Ovary (tissue), 9 donors: ENCODE results near the gene TSC2. TPM values are rescaled to one million over a fixed set of nuclear protein-coding genes. Genes with fewer than 3 reads are reported as not detected.
"Not testable (repeated sequence)": the region's sequence is repeated elsewhere in the genome, so short reads cannot be mapped to it uniquely, and the experiment has no call there.

Source experiments
- DNase-seq, 5 donors: peaks; one replicate each; pipeline ENCODE4 v3.0.0-alpha.2; 2019 to 2020
- H3K27ac ChIP-seq, 2 donors: fragments of 200-600 bp; one replicate each; pipeline versions ENCODE4 v1.5.1 to v1.8.0; 2019 to 2022
- H3K27me3 ChIP-seq: fragments of 200-600 bp; one replicate; pipeline ENCODE4 v1.8.0; 2022
- H3K36me3 ChIP-seq: fragments of 200-600 bp; sonication (generic); one replicate; pipeline ENCODE4 v1.5.1; 2019
- H3K4me1 ChIP-seq: one replicate; pipeline ENCODE4 v1.8.1; 2013; ENCODE audit warnings: mild to moderate bottlenecking, moderate library complexity; ENCODE audit not compliant: insufficient read depth
- H3K4me3 ChIP-seq: fragments of 200-600 bp; sonication (generic); one replicate; pipeline ENCODE4 v1.5.1; 2017
- H3K9me3 ChIP-seq, 2 donors: fragments of 200-600 bp in 1 of 2; sonication (generic) in 1 of 2; one replicate each; pipeline versions ENCODE4 v1.5.1 to v1.8.1; 2013 to 2019; ENCODE audit warnings: mild to moderate bottlenecking in 1 of 2, moderate library complexity in 1 of 2
- EP300 ChIP-seq: sonication (generic); formaldehyde crosslinking; IDR thresholded peaks from one replicate; pipeline ENCODE4 v1.6.1; 2017; ENCODE audit warnings: antibody characterized with exemption
- POLR2A ChIP-seq: fragments of 450-650 bp; IDR thresholded peaks from one replicate; pipeline ENCODE4 v1.6.1; 2017; ENCODE audit warnings: antibody characterized with exemption, mild to moderate bottlenecking, moderate library complexity
- WGBS, 3 donors: extraction: QIAGEN DNeasy Blood & Tissue Kit in 1 of 3; methylation state at CpG; one replicate each; pipeline versions ENCODE4 v1.1.5 to v1.1.7; 2013 to 2017; 5-methylcytosine and 5-hydroxymethylcytosine counted together
- intact Hi-C, 4 donors: fragments of 100-400 bp; cut with DNase I; formaldehyde crosslinking; loops; one replicate each; pipeline versions ENCODE4 v1.11.0 to v1.15.1; 2022 to 2023
- microRNA counts: library from miRNA; unstranded; fragments of <30 nt; microRNA quantifications from one replicate; lab custom pipeline; 2016
- microRNA-seq, 3 donors: library from miRNA; unstranded; fragments of <30 nt; microRNA quantifications; one replicate each; pipeline versions ENCODE4 to v1.2.0, GENCODE V29; 2019 to 2020
- polyA plus RNA-seq, 2 donors: library from polyadenylated mRNA; stranded (reverse); fragments of 200-250 nt in 1 of 2; fragments of 350-450 nt in 1 of 2; fragmentation: Illumina TruSeq in 1 of 2; extraction: RNeasy Lipid Tissue Mini Kit (QIAGEN cat#74804) in 1 of 2; gene quantifications; one replicate each; pipeline ENCODE4 v1.2.3, GENCODE V29; 2013 to 2014
- small RNA-seq: library from RNA; depleted of rRNA; stranded (forward); fragments of <200 nt; gene quantifications from one replicate; pipeline ENCODE3, GENCODE V24; 2016
- total RNA-seq, 7 donors: library from RNA; depleted of rRNA in 2 of 7; stranded (reverse); fragments of >200 nt in 2 of 7; fragmentation: NEBNext Ultra II Directional in 3 of 7; extraction: Animal tissue kit (Norgen Biotek cat#: 25700) in 3 of 7; gene quantifications; one replicate each; pipeline versions ENCODE4 v1.1.0 to v1.2.4, GENCODE V29; 2016 to 2023
- donor health status: DM: no; HTN: no; CAD: no; lungs with moderate emphysema.
- donor health status: DM: no; HTN: no; CAD: no.
- donor health status: Bipolar disorder and iron deficiency.
- donor health status: DM: yes; HTN: yes; CAD: no.
- donor health status: DM: no; HTN: no; CAD: no.
- donor health status: DM: yes; HTN: yes; CAD: no.

The TSC2 gene
- total and polyA plus RNA-seq, 9 donors = 47.0 to 150 (median 96.0) TPM

GRCh38 chr16:2135770-2136490 is 88.1 kb downstream of the TSC2 start, which contains the start of gene PKD1:
PKD1 (minus strand) TSS chr16:2135898; CDS start chr16:2135689, 209 bp downstream.
- not testable (repeated sequence) for H3K9me3 ChIP-seq, H3K36me3 ChIP-seq, H3K27me3 ChIP-seq, H3K4me1 ChIP-seq
- peak within 1 kb of the TSS in 1 of 2 donors; percentile 55 for H3K27ac ChIP-seq
- intact Hi-C loops = loop anchor here in 1 of 4 donors (10.0 kb wide), 1 partner anchor 61 kb away; no protein-coding TSS in a partner anchor
- peak; percentile 97 to 100 (median 99) for DNase-seq
- peak within 1 kb of the TSS; percentile 65 for H3K4me3 ChIP-seq
- TF ChIP-seq POLR2A (peak; percentile 19), EP300 (peak; percentile 47)
- WGBS, 3 donors = 0 to 1% (median 0%) methylated on average over 21 to 63 of the region's 81 CpGs

MicroRNAs within 50 kb of the gene (microRNA counts, 767-probe panel; counts per million panel counts)
- microRNA hsa-miR-1225-3p (lab: Ali Mortazavi, UCI) = 530 counts per million, percentile 78 among the panel's probes with 10 or more counts
- microRNA hsa-miR-1225-5p (lab: Ali Mortazavi, UCI) = 530 counts per million, percentile 78 among the panel's probes with 10 or more counts
- 530 counts per million, percentile 78 among the panel's probes with 10 or more counts for microRNA hsa-miR-3180 (lab: Ali Mortazavi, UCI)
- 530 counts per million, percentile 78 among the panel's probes with 10 or more counts for microRNA hsa-miR-4516 (lab: Ali Mortazavi, UCI)

Small RNA genes lying within 50 kb of the gene (microRNA-seq; reads per million reads assigned to microRNA genes)
- gene MIR1225 (0.18 to 1.1 (median 0.38) reads per million in 3 donors), gene MIR3180-5 (0 reads per million in 3 donors), gene MIR4516 (0 to 0.16 (median 0) reads per million in 3 donors), gene MIR6511B1 (0 reads per million in 3 donors)

Small RNA genes lying within 50 kb of the gene (small RNA-seq; reads per million reads assigned to genes)
- gene MIR1225 = 0.35 reads per million
- not detected for gene MIR3180-5
- gene MIR4516 = not detected
- gene RF00019 = not detected
- not detected for gene RN7SL219P

Other genes with a start within 250 kb of the TSC2 start
- 10 to 100 TPM; 22.8 to 70.2 (median 37.0) TPM for gene HAGH, start 221.2 kb upstream of the TSC2 start, total RNA-seq
- 10 to 100 TPM in 1 of 2 donors, 1 to 10 TPM in 1; 7.7 to 38.2 TPM for gene HAGH, start 221.2 kb upstream of the TSC2 start, polyA plus RNA-seq
- 10 to 100 TPM; 11.0 to 22.1 (median 16.8) TPM for gene FAHD1, start 220.8 kb upstream of the TSC2 start, total RNA-seq
- 10 to 100 TPM; 11.0 to 14.0 TPM for gene FAHD1, start 220.8 kb upstream of the TSC2 start, polyA plus RNA-seq
- gene MEIOB, start 175.8 kb upstream of the TSC2 start, total RNA-seq = under 1 TPM in 2 of 7 donors, not detected in 5; 0.23 to 0.24 TPM
- gene MEIOB, start 175.8 kb upstream of the TSC2 start, polyA plus RNA-seq = under 1 TPM; 0.24 to 0.27 TPM
- 1 to 10 TPM in 1 of 7 donors, under 1 TPM in 1, not detected in 5; 0.69 to 1.8 TPM for gene HS3ST6, start 129.6 kb upstream of the TSC2 start, total RNA-seq
- not detected for gene HS3ST6, start 129.6 kb upstream of the TSC2 start, polyA plus RNA-seq
- 10 to 100 TPM; 12.2 to 27.5 (median 21.9) TPM for gene MSRB1, start 104.8 kb upstream of the TSC2 start, total RNA-seq
- gene MSRB1, start 104.8 kb upstream of the TSC2 start, polyA plus RNA-seq = 10 to 100 TPM in 1 of 2 donors, 1 to 10 TPM in 1; 6.7 to 31.1 TPM
- gene RPL3L, start 93.3 kb upstream of the TSC2 start, total RNA-seq = not detected
- gene RPL3L, start 93.3 kb upstream of the TSC2 start, polyA plus RNA-seq = not detected
- 100 to 1,000 TPM in 3 of 7 donors, 10 to 100 TPM in 4; 81.5 to 133 (median 95.4) TPM for gene NDUFB10, start 88.4 kb upstream of the TSC2 start, total RNA-seq
- gene NDUFB10, start 88.4 kb upstream of the TSC2 start, polyA plus RNA-seq = 100 to 1,000 TPM; 152 to 176 TPM
- gene RPS2, start 83.2 kb upstream of the TSC2 start, total RNA-seq = 1,000 to 10,000 TPM; 2,694 to 4,021 (median 3,788) TPM
- gene RPS2, start 83.2 kb upstream of the TSC2 start, polyA plus RNA-seq = 1,000 to 10,000 TPM; 1,606 to 4,743 TPM
- under 1 TPM in 1 of 7 donors, not detected in 6; 0.32 TPM for gene RNF151, start 81.1 kb upstream of the TSC2 start, total RNA-seq
- not detected for gene RNF151, start 81.1 kb upstream of the TSC2 start, polyA plus RNA-seq
- 10 to 100 TPM; 28.9 to 48.0 (median 31.0) TPM for gene TBL3, start 75.9 kb upstream of the TSC2 start, total RNA-seq
- 10 to 100 TPM in 1 of 2 donors, 1 to 10 TPM in 1; 2.1 to 40.6 TPM for gene TBL3, start 75.9 kb upstream of the TSC2 start, polyA plus RNA-seq
- 1 to 10 TPM in 1 of 7 donors, under 1 TPM in 3, not detected in 3; 0.36 to 1.3 (median 0.66) TPM for gene NOXO1, start 66.5 kb upstream of the TSC2 start, total RNA-seq
- under 1 TPM in 1 of 2 donors, not detected in 1; 0.48 TPM for gene NOXO1, start 66.5 kb upstream of the TSC2 start, polyA plus RNA-seq
- 10 to 100 TPM; 10.6 to 18.5 (median 14.0) TPM for gene GFER, start 63.8 kb upstream of the TSC2 start, total RNA-seq
- 10 to 100 TPM in 1 of 2 donors, 1 to 10 TPM in 1; 6.1 to 16.8 TPM for gene GFER, start 63.8 kb upstream of the TSC2 start, polyA plus RNA-seq
- 1 to 10 TPM in 4 of 7 donors, under 1 TPM in 3; 0.50 to 4.0 (median 1.1) TPM for gene SYNGR3, start 58.0 kb upstream of the TSC2 start, total RNA-seq
- gene SYNGR3, start 58.0 kb upstream of the TSC2 start, polyA plus RNA-seq = under 1 TPM; 0.42 to 0.75 TPM
- 10 to 100 TPM; 25.8 to 44.5 (median 30.3) TPM for gene ZNF598, start 38.2 kb upstream of the TSC2 start, total RNA-seq
- 10 to 100 TPM in 1 of 2 donors, under 1 TPM in 1; 0.95 to 26.7 TPM for gene ZNF598, start 38.2 kb upstream of the TSC2 start, polyA plus RNA-seq
- gene NPW, start 28.2 kb upstream of the TSC2 start, total RNA-seq = 1 to 10 TPM in 1 of 7 donors, under 1 TPM in 2, not detected in 4; 0.46 to 1.1 (median 0.78) TPM
- gene NPW, start 28.2 kb upstream of the TSC2 start, polyA plus RNA-seq = under 1 TPM in 1 of 2 donors, not detected in 1; 0.17 TPM
- 100 to 1,000 TPM in 1 of 7 donors, 10 to 100 TPM in 6; 25.0 to 118 (median 78.7) TPM for gene NHERF2, start 21.1 kb upstream of the TSC2 start, total RNA-seq
- 100 to 1,000 TPM in 1 of 2 donors, 1 to 10 TPM in 1; 6.3 to 101 TPM for gene NHERF2, start 21.1 kb upstream of the TSC2 start, polyA plus RNA-seq
- gene NTHL1, start 151 bp upstream of the TSC2 start, total RNA-seq = 10 to 100 TPM; 17.1 to 38.1 (median 23.9) TPM
- 10 to 100 TPM in 1 of 2 donors, 1 to 10 TPM in 1; 1.9 to 27.3 TPM for gene NTHL1, start 151 bp upstream of the TSC2 start, polyA plus RNA-seq
- 100 to 1,000 TPM in 6 of 7 donors, 10 to 100 TPM in 1; 78.8 to 203 (median 145) TPM for gene PKD1, start 87.9 kb downstream of the TSC2 start, total RNA-seq
- gene PKD1, start 87.9 kb downstream of the TSC2 start, polyA plus RNA-seq = 100 to 1,000 TPM in 1 of 2 donors, 1 to 10 TPM in 1; 8.7 to 113 TPM
- under 1 TPM in 2 of 7 donors, not detected in 5; 0.12 to 0.80 TPM for gene RAB26, start 100.6 kb downstream of the TSC2 start, total RNA-seq
- gene RAB26, start 100.6 kb downstream of the TSC2 start, polyA plus RNA-seq = under 1 TPM; 0.19 to 0.50 TPM
- gene TRAF7, start 107.8 kb downstream of the TSC2 start, total RNA-seq = 10 to 100 TPM; 20.5 to 68.0 (median 48.0) TPM
- gene TRAF7, start 107.8 kb downstream of the TSC2 start, polyA plus RNA-seq = 10 to 100 TPM; 13.3 to 26.3 TPM
- 1 to 10 TPM in 1 of 7 donors, under 1 TPM in 6; 0.10 to 2.4 (median 0.60) TPM for gene CASKIN1, start 148.6 kb downstream of the TSC2 start, total RNA-seq
- under 1 TPM in 1 of 2 donors, not detected in 1; 0.52 TPM for gene CASKIN1, start 148.6 kb downstream of the TSC2 start, polyA plus RNA-seq
- 10 to 100 TPM; 24.5 to 56.2 (median 28.4) TPM for gene MLST8, start 157.5 kb downstream of the TSC2 start, total RNA-seq
- 10 to 100 TPM in 1 of 2 donors, 1 to 10 TPM in 1; 7.4 to 42.9 TPM for gene MLST8, start 157.5 kb downstream of the TSC2 start, polyA plus RNA-seq
- 1 to 10 TPM; 3.2 to 8.3 (median 6.4) TPM for gene BRICD5, start 162.9 kb downstream of the TSC2 start, total RNA-seq
- gene BRICD5, start 162.9 kb downstream of the TSC2 start, polyA plus RNA-seq = 1 to 10 TPM in 1 of 2 donors, under 1 TPM in 1; 0.37 to 4.1 TPM
- gene PGP, start 166.9 kb downstream of the TSC2 start, total RNA-seq = 10 to 100 TPM in 1 of 7 donors, 1 to 10 TPM in 6; 5.0 to 12.3 (median 7.5) TPM
- 1 to 10 TPM; 2.5 to 5.2 TPM for gene PGP, start 166.9 kb downstream of the TSC2 start, polyA plus RNA-seq
- 10 to 100 TPM; 18.3 to 26.2 (median 22.7) TPM for gene E4F1, start 175.6 kb downstream of the TSC2 start, total RNA-seq
- 10 to 100 TPM in 1 of 2 donors, under 1 TPM in 1; 0.58 to 23.5 TPM for gene E4F1, start 175.6 kb downstream of the TSC2 start, polyA plus RNA-seq
- 1 to 10 TPM in 1 of 7 donors, under 1 TPM in 6; 0.37 to 1.1 (median 0.75) TPM for gene DNASE1L2, start 188.5 kb downstream of the TSC2 start, total RNA-seq
- under 1 TPM in 1 of 2 donors, not detected in 1; 0.69 TPM for gene DNASE1L2, start 188.5 kb downstream of the TSC2 start, polyA plus RNA-seq
- 10 to 100 TPM; 39.0 to 66.3 (median 51.3) TPM for gene ECI1, start 203.6 kb downstream of the TSC2 start, total RNA-seq
- 10 to 100 TPM in 1 of 2 donors, 1 to 10 TPM in 1; 3.1 to 48.1 TPM for gene ECI1, start 203.6 kb downstream of the TSC2 start, polyA plus RNA-seq
- gene RNPS1, start 220.1 kb downstream of the TSC2 start, total RNA-seq = 100 to 1,000 TPM in 6 of 7 donors, 10 to 100 TPM in 1; 78.0 to 172 (median 153) TPM
- 100 to 1,000 TPM in 1 of 2 donors, 10 to 100 TPM in 1; 85.2 to 138 TPM for gene RNPS1, start 220.1 kb downstream of the TSC2 start, polyA plus RNA-seq